ENCODE measurements around the gene YARS1.

DNA sequence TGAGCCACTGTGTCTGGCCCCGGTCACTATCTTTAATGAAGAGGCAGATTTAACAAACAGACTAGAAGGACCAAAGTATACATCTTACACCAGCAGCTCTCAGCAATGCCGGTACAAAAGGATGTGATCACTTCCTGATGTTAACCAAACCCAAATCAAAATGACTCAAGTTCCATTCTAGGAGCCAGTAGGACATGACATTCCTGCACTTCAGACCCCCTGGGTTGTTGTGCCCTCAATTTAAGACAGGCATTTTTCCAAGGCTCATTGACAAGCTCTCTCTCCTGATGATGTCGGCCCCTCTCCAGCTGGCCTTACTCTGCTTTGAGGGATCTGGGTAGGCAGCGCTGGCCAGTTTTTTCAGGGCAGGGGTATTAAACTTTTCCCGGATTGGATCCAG is 35.1 kb downstream of the YARS1 start:
- TF ChIP-seq, protein P1, sequence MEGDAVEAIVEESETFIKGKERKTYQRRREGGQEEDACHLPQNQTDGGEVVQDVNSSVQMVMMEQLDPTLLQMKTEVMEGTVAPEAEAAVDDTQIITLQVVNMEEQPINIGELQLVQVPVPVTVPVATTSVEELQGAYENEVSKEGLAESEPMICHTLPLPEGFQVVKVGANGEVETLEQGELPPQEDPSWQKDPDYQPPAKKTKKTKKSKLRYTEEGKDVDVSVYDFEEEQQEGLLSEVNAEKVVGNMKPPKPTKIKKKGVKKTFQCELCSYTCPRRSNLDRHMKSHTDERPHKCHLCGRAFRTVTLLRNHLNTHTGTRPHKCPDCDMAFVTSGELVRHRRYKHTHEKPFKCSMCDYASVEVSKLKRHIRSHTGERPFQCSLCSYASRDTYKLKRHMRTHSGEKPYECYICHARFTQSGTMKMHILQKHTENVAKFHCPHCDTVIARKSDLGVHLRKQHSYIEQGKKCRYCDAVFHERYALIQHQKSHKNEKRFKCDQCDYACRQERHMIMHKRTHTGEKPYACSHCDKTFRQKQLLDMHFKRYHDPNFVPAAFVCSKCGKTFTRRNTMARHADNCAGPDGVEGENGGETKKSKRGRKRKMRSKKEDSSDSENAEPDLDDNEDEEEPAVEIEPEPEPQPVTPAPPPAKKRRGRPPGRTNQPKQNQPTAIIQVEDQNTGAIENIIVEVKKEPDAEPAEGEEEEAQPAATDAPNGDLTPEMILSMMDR (IDR thresholded peaks at IDR 0.05): no peak
- TF ChIP-seq SIN3A (IDR thresholded peaks at IDR 0.05; ENCODE audit: borderline replicate concordance, insufficient read depth, low read depth, low read length): no peak
